Measurements from ENCODE around the gene ACYP1.

Gene ACYP1

GRCh38 chr14:75067212-75067611 lies 3.4 kb upstream of the ACYP1 start:
- DNase-seq, result no peak
- Histone ChIP-seq H2AFZ (ENCODE audit: low read length) (no peak overlapping the region), H3K9ac (ENCODE audit: low read length) (no peak overlapping the region), H3K27me3 (replicated peaks; ENCODE audit: insufficient read depth, low read length) (no peaks in the 10 kb centered on the region), H3K4me3 (ENCODE audit: low read length) (no peak overlapping the region), H3K4me2 (ENCODE audit: low read depth, low read length) (no peak overlapping the region), H3F3A (ENCODE audit: insufficient read depth, low read length) (no peaks in the 10 kb centered on the region), H3K79me2 (ENCODE audit: low read length) (peaks cover 19% of the 10 kb centered on the region), H4K20me1 (ENCODE audit: insufficient read depth, low read length) (no peaks in the 10 kb centered on the region), H3K4me1 (ENCODE audit: low read length) (0 out of 2 replicates have a peak, but pooled peaks cover 4% of the 10 kb centered on the region), H3K9me3 (replicated peaks; ENCODE audit: insufficient read depth, low read length) (no peaks in the 10 kb centered on the region), H3K9me2 (replicated peaks; ENCODE audit: insufficient read depth, low read length) (no peaks in the 10 kb centered on the region), H3K27ac (ENCODE audit: low read length) (no peak overlapping the region), H3K36me3 (replicated peaks; ENCODE audit: insufficient read depth, low read length) (no peaks in the 10 kb centered on the region)
- TF ChIP-seq EZH2 (optimal IDR thresholded peaks at IDR 0.05; ENCODE audit: low read depth, low read length) (no peak), CTCF (IDR thresholded peaks at IDR 0.05; ENCODE audit: low read length) (no peak), EZH2phosphoT487 (IDR thresholded peaks at IDR 0.05; ENCODE audit: low read length) (no peak)

- no peak overlapping the region for H3K4me2 ChIP-seq (ENCODE audit: low read depth, low read length)
- no peaks in the 10 kb centered on the region for H4K20me1 ChIP-seq (ENCODE audit: insufficient read depth, low read length)
- no peaks in the 10 kb centered on the region for H3F3A ChIP-seq (ENCODE audit: insufficient read depth, low read length)
- TF ChIP-seq EZH2 (optimal IDR thresholded peaks at IDR 0.05; ENCODE audit: low read depth, low read length) (no peak), CTCF (IDR thresholded peaks at IDR 0.05; ENCODE audit: low read length) (no peak), EZH2phosphoT487 (IDR thresholded peaks at IDR 0.05; ENCODE audit: low read length) (no peak)
- 0 out of 2 replicates have a peak, but pooled peaks cover 4% of the 10 kb centered on the region for H3K4me1 ChIP-seq (ENCODE audit: low read length)
- no peak overlapping the region for H2AFZ ChIP-seq (ENCODE audit: low read length)
- no peaks in the 10 kb centered on the region for H3K27me3 ChIP-seq (replicated peaks; ENCODE audit: insufficient read depth, low read length)
- DNase-seq, result no peak
- H3K9me3 ChIP-seq (replicated peaks; ENCODE audit: insufficient read depth, low read length), result no peaks in the 10 kb centered on the region
- no peak overlapping the region for H3K4me3 ChIP-seq (ENCODE audit: low read length)
- no peaks in the 10 kb centered on the region for H3K9me2 ChIP-seq (replicated peaks; ENCODE audit: insufficient read depth, low read length)
- no peak overlapping the region for H3K9ac ChIP-seq (ENCODE audit: low read length)
- H3K36me3 ChIP-seq (replicated peaks; ENCODE audit: insufficient read depth, low read length), result no peaks in the 10 kb centered on the region
- no peak overlapping the region for H3K27ac ChIP-seq (ENCODE audit: low read length)
- peaks cover 19% of the 10 kb centered on the region for H3K79me2 ChIP-seq (ENCODE audit: low read length)
These were observed 2.9 kb upstream of the ACYP1 start for GRCh38 chr14:75066691-75067090.

GRCh38 chr14:75064205-75064567 lies 362 bp upstream of the ACYP1 start:
- Histone ChIP-seq H3K9ac (ENCODE audit: low read length) (peak overlapping the region; percentile 82; the same call in 1 of the 2 replicates), H3K4me3 (ENCODE audit: low read length) (peak overlapping the region; percentile 83), H3K9me2 (replicated peaks; ENCODE audit: insufficient read depth, low read length) (no peaks in the 10 kb centered on the region), H4K20me1 (ENCODE audit: insufficient read depth, low read length) (no peaks in the 10 kb centered on the region), H3K9me3 (replicated peaks; ENCODE audit: insufficient read depth, low read length) (no peaks in the 10 kb centered on the region), H3K79me2 (ENCODE audit: low read length) (peaks cover 19% of the 10 kb centered on the region), H3K36me3 (replicated peaks; ENCODE audit: insufficient read depth, low read length) (no peaks in the 10 kb centered on the region), H3K4me2 (ENCODE audit: low read depth, low read length) (peak overlapping the region; percentile 85), H3K27me3 (replicated peaks; ENCODE audit: insufficient read depth, low read length) (no peaks in the 10 kb centered on the region), H2AFZ (ENCODE audit: low read length) (peak overlapping the region; percentile 80), H3F3A (ENCODE audit: insufficient read depth, low read length) (no peaks in the 10 kb centered on the region), H3K4me1 (ENCODE audit: low read length) (no peaks in the 10 kb centered on the region), H3K27ac (ENCODE audit: low read length) (no peak overlapping the region)
- TF ChIP-seq EZH2 (optimal IDR thresholded peaks at IDR 0.05; ENCODE audit: low read depth, low read length) (no peak), CTCF (IDR thresholded peaks at IDR 0.05; ENCODE audit: low read length) (no peak), EZH2phosphoT487 (IDR thresholded peaks at IDR 0.05; ENCODE audit: low read length) (no peak)
- no peak for DNase-seq

Data from MM.1S (cell line).